ENCODE data around the gene GABRB2. TPM values are rescaled to one million over a fixed set of nuclear protein-coding genes. Genes with fewer than 3 reads are reported as not detected.

Gene GABRB2
- total and polyA plus RNA-seq, 2 of the 13 experiments (the other 11 are each of a cell fraction or from before 2014, with no cell fraction given), result 0.01 TPM; not detected in 1

- TF ChIP-seq NFAT5 (CRISPR knock-in tag; IDR thresholded peaks at IDR 0.05) (no peak), MIER3 (CRISPR knock-in tag; IDR thresholded peaks at IDR 0.05; ENCODE audit: borderline replicate concordance) (no peak)
These were observed 1.0 kb downstream of the GABRB2 start (continued) for GRCh38 chr5:161545344-161546094.

DNA sequence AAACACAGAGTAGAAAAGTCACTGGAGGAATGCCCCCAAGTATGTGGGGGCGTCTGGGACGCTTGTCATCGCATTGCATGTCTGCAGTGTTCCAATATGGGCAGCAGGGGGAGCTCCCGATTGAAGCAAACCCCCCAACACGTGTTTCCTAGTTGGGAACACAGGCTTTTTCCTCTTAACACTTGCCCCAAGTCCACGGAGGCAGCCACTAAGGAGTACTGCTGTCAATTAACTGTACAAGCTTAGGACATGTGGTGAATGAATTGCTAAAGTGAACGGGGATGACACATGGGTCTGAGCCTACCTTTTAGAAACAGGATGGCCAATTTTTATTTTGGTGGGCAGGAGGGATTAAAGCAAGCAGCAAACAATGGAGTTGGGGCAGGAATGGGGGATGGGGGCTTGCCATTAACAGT, 2.2 kb downstream of the GABRB2 start:
- in situ Hi-C loops (cut with HindIII; ENCODE audit: extremely low pct_ligation_motif_present, low pct_unique_long_range_greater_than_20kb), result loop anchor here (25.0 kb wide), 1 partner anchor 1868 kb away; no protein-coding TSS in a partner anchor
- TF ChIP-seq CTCF (CRISPR knock-in tag; IDR thresholded peaks at IDR 0.05) (peak; percentile 76), XRCC5 (optimal IDR thresholded peaks at IDR 0.05; ENCODE audit: low read length) (peak; percentile 19), ZNF512B (CRISPR knock-in tag; IDR thresholded peaks at IDR 0.05; ENCODE audit: borderline replicate concordance) (no peak), SMC3 (IDR thresholded peaks at IDR 0.05; ENCODE audit: low read length) (peak; percentile 76)
- TF ChIP-seq, protein P1, sequence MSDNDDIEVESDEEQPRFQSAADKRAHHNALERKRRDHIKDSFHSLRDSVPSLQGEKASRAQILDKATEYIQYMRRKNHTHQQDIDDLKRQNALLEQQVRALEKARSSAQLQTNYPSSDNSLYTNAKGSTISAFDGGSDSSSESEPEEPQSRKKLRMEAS (IDR thresholded peaks at IDR 0.05), result peak; percentile 84
- TF ChIP-seq, protein P2, sequence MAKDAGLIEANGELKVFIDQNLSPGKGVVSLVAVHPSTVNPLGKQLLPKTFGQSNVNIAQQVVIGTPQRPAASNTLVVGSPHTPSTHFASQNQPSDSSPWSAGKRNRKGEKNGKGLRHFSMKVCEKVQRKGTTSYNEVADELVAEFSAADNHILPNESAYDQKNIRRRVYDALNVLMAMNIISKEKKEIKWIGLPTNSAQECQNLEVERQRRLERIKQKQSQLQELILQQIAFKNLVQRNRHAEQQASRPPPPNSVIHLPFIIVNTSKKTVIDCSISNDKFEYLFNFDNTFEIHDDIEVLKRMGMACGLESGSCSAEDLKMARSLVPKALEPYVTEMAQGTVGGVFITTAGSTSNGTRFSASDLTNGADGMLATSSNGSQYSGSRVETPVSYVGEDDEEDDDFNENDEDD (CRISPR knock-in tag; IDR thresholded peaks at IDR 0.05; ENCODE audit: borderline replicate concordance), result peak; percentile 26; the same call in 1 of the 2 replicates
- TF ChIP-seq, protein P3, sequence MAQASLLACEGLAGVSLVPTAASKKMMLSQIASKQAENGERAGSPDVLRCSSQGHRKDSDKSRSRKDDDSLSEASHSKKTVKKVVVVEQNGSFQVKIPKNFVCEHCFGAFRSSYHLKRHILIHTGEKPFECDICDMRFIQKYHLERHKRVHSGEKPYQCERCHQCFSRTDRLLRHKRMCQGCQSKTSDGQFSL (CRISPR knock-in tag; IDR thresholded peaks at IDR 0.05), result peak; percentile 85

More for the DNA sequence above, 2.2 kb downstream of the GABRB2 start:
- Histone ChIP-seq H3K4me3 (replicated peaks in 1 of 3; ENCODE audit: insufficient read depth in 1 of 3, low read depth in 2 of 3, low read length in 3 of 3) (no peak overlapping the region), H3K4me1 (ENCODE audit: insufficient read depth, low read length) (no peaks in the 10 kb centered on the region), H4K20me1 (ENCODE audit: insufficient read depth, low read length) (no peaks in the 10 kb centered on the region), H2AFZ (ENCODE audit: low read length) (no peak overlapping the region), H3K36me3 (replicated peaks in 1 of 2; ENCODE audit: control insufficient read depth in 1 of 2, insufficient read depth in 2 of 2, low read length in 2 of 2) (no peaks in the 10 kb centered on the region), H3K27me3 (ENCODE audit: control insufficient read depth in 1 of 2, insufficient read depth in 2 of 2, low read length in 2 of 2) (peaks cover 0 to 27% of the 10 kb centered on the region in 2 experiments; a peak in 3 of 5 replicates), H3K79me2 (ENCODE audit: insufficient read depth, low read length) (no peaks in the 10 kb centered on the region), H3K4me2 (ENCODE audit: low read depth, low read length) (no peak overlapping the region), H3K9me3 (ENCODE audit: low read length) (no peaks in the 10 kb centered on the region), H3K27ac (ENCODE audit: extremely low read length, insufficient read depth, low read length) (no peak overlapping the region), H3K9ac (ENCODE audit: insufficient read depth, low read depth, low read length) (no peak overlapping the region)
- DNase-seq (ENCODE audit: low spot score) (peak; percentile 30), ATAC-seq (peak; percentile 76), FAIRE-seq (peak; percentile 68)
- WGBS (ENCODE audit: low lambda C conversion rate), result 3% methylated on average over 5 of the region's 7 CpGs
- ChIA-PET CTCF (ENCODE audit: low intra/inter-chr PET ratio, low total read pairs) (interaction anchor here (1.3 kb wide), 1 partner anchor 1864 kb away, joined by 8 read pairs; no protein-coding TSS in a partner anchor), POLR2A (no interaction called here)
- BruUV-seq (replicated peaks), result no TSS peak
- intact Hi-C loops (cut with micrococcal nuclease; ENCODE audit: unreplicated experiment), result loop anchor here (1.0 to 10.0 kb wide), 3 partner anchors 133 to 1803 kb away; no protein-coding TSS in a partner anchor
